GM11168 (cell line): Measurements from ENCODE around the gene CBX8.

ENCODE experiments used
- in situ Hi-C: fragments of 300-500 bp; cut with MboI; formaldehyde crosslinking; loops from one replicate; pipeline ENCODE4 v1.12.0; 2022; ENCODE audit warnings: low sequenced_read_pairs; ENCODE audit not compliant: unreplicated experiment

Gene CBX8

DNA sequence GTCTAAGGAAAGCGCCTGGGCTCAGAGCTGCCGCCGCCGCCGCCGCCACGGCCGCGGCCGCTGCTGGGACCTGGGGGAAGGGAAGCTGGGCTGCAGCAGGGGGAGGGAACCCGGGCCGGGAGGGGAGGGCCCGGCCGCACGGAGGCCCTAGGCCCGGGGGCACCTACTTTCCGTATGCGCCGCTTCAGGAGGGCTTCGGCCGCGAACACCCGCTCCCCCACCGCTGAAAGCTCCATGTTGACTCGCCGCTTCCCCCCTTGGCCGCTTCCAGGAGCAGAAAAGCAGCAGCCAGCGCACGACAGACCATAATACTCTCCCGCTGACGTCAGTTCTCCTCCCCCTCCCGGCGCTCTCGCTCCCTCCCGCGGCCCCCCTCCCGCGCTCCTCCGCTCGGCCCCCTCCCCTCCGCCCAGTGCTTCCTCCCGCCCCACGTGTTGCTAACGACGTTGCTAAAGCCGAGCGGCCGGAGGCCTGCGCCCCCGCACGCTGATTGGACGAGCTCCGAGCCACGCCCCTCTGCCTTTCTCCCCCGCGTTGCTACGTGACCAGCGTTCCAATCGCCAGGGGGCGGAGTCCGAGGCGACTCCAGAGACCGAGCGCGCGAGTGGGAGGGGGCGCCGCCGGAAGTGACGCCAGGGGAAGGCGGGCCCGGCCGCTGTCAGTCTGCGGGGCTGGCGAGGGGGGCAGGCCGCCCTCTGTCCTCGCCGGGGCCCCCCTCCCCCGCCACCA, at the start of gene CBX8:
TSS of gene CBX8 (minus strand) at position 315 of the 729 bp plus-strand sequence. CDS start at position 236, 79 bp downstream.
- in situ Hi-C loops: loop anchor here (10.0 kb wide), 1 partner anchor 178 kb away; no protein-coding TSS in a partner anchor

DNA sequence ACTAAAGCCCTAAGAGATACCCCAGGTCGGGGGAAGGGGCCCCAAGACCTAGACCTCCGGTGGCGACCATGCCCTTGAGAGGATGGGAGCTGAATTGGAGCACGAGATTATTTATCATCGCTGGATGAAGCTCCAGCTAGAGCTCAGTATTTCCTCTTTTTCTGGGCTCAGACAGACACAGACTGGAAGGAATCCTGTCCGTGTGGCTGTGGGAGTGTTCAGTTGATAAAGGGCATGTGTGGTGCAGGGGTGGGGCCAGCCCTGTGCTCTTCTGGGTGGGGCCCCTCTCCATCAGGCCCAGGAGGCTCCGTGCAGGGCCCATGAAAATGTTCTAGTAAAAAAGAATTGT, 48.7 kb upstream of the CBX8 start:
- in situ Hi-C loops: loop anchor here (5.0 kb wide), 1 partner anchor 38 kb away; no protein-coding TSS in a partner anchor

DNA sequence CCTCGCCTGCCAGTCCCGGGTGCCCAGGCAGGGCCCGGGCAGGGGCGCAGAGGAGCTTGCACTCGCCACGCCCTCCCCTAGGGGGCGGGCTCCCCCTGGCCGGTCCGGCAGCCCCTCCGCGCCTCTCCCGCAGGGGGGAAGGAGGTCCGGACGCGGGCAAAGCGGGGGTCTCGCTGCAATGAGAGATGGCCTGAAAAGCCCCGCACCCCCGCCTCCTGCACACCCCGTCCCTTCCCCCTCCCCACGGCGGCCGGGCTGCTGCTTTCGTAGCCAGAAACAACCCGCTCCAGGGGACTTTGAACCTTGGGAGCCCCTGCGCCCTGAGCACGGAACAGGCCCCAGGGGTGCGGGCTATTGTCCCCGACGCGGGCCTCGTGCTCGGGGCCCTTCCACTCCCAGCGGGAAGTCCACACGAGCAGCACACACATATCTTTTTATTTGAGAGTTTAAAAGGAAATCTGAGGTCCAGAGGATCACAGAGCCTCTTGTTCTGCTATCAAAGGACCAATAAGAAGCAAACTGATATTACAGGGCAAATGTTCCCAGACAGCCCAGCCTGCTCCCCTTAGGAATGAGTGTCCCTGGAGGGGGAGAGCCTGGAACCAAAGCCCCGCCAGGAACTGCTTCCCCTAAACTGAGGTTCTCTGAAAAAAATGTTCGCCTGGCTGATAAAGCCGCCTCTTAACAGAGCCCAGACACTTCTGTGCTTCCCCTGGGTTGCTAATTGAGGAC, 48.2 kb upstream of the CBX8 start:
- in situ Hi-C loops: loop anchor here (5.0 kb wide), 1 partner anchor 38 kb away; no protein-coding TSS in a partner anchor

DNA sequence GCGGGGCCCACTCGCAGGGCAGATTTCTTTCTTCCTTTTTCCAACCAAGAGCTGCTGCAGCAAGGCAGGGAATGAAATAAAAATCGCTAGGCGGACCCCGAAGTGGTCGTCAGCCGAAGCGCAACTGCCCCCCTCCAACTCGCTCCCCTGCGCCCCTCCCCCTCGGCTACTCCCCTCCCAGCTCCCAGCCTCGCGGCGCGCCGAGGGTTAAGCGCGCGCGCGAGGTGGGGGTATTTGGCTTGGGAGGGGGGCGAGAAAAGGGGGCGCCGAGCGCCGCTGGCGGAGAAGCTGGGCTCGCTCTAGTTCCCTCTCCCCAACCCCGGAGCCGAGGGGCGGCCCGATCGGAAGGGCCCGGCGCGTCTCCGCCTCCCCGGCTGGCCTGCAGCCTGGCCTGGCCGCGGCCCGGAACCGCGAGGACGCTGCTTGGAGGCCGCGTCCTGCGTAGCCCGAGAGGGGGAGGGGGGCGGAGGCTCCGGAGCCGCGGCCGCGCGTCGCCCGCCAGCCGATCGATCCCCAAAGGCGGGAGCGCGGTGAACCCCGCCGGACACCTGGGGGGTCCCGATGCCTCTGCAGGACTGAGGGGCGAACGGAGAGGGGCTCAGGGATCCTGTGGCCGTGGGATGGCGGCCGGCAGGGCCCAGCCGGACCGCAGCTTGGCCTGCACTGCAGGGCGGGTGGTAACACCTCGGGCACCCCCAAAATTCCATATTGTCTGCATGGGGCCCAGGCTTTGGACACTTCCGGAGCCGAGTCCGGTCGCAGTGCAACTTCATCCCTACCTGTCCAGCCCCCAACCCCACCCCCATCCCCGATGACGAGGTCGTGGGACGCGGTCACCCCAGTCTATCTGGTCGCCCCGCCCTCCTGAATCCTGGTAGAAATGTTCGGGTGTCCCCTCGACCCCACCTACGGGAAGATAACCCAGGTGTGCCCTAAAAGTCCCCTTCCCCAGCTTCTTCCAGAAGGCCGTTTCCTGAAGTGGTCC, 47.2 kb upstream of the CBX8 start:
- in situ Hi-C loops: no loop called here

DNA sequence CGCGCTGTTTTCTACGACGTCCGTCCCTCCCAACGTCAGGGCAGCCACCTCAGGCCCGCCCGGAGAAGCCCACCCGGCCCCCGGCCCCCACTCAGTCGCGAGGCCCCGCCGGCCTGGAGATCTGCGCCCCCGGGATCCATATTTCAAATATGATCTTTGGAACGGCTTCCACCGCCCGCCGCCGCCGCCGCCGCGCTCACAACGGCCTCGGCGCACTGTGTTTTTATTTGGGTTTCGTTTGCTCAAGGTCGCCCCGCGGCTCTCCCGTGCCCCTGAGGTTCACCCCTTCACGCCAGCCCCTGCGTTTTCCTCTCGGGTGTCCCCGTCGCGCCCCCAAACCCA, 46.6 kb upstream of the CBX8 start:
- in situ Hi-C loops: no loop called here

DNA sequence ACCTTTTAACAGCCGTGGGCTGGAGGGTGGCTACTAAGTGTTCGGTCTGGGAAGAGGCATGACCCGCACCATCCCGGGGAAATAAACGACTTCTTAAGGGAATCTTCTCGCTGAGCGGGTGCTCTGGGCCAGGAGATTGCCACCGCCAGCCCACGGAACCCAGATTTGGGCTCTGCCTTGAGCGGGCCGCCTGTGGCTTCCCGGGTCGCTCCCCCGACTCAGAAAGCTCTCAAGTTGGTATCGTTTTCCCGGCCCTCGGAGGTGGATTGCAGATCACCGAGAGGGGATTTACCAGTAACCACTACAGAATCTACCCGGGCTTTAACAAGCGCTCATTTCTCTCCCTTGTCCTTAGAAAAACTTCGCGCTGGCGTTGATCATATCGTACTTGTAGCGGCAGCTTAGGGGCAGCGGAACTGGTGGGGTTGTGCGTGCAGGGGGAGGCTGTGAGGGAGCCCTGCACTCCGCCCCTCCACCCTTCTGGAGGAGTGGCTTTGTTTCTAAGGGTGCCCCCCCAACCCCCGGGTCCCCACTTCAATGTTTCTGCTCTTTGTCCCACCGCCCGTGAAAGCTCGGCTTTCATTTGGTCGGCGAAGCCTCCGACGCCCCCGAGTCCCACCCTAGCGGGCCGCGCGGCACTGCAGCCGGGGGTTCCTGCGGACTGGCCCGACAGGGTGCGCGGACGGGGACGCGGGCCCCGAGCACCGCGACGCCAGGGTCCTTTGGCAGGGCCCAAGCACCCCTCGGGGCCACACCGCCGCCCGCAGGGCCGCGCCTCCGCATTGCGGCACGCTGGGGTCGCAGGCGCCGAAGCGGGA, 46.0 kb upstream of the CBX8 start:
- in situ Hi-C loops: no loop called here

DNA sequence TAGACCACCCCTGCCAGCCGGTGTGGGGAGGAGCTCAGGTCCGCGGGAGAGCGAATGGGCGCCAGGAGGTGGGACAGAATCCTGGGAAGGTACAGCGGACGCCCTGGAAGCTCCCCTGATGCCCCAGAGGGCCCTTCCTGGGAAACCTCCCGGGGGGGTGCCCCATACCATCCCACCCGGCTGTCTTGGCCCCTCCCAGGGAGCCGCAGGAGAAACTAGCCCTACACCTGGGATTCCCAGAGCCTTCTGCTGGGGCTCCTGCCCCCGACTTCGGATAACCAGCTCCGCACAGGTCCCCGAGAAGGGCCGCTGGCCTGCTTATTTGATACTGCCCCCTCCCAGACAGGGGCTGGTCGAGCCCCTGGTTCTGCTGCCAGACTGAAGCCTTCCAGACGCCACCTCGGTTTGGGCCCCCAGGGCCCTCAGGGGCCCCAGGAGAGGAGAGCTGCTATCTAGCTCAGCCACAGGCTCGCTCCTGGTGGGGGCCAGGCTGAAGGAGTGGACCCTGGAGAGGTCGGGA, 45.3 kb upstream of the CBX8 start:
- in situ Hi-C loops: no loop called here

DNA sequence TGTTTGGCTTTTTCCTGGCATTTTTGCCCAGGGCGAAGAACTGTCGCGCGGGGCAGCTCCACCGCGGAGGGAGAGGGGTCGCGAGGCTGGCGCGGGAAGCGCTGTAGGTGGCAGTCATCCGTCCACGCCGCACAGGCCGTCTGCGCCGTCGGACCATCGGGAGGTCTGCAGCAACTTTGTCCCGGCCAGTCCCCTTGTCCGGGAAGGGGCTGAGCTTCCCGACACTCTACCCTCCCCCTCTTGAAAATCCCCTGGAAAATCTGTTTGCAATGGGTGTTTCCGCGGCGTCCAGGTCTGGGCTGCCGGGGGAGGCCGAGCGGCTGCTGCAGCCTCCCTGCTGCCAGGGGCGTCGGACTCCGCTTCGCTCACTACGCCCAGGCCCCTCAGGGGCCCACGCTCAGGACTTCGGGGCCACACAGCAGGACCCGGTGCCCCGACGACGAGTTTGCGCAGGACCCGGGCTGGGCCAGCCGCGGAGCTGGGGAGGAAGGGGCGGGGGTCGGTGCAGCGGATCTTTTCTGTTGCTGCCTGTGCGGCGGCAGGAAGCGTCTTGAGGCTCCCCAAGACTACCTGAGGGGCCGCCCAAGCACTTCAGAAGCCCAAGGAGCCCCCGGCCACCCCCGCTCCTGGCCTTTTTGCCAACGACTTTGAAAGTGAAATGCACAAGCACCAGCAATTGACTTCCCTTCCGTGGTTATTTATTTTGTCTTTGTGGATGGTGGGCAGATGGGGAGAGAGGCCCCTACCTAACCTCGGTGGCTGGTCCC, 44.7 kb upstream of the CBX8 start:
- in situ Hi-C loops: no loop called here

DNA sequence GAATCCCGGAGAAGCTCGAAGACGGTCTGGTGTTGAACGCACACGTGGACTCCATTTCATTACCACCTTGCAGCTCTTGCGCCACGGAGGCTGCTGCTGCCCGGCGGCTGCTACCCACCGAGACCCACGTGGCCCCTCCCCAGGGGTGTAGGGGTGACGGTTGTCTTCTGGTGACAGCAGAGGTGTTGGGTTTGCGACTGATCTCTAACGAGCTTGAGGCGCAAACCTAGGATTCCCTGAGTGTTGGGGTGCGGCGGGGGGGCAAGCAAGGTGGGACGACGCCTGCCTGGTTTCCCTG, 44.1 kb upstream of the CBX8 start:
- in situ Hi-C loops: no loop called here

DNA sequence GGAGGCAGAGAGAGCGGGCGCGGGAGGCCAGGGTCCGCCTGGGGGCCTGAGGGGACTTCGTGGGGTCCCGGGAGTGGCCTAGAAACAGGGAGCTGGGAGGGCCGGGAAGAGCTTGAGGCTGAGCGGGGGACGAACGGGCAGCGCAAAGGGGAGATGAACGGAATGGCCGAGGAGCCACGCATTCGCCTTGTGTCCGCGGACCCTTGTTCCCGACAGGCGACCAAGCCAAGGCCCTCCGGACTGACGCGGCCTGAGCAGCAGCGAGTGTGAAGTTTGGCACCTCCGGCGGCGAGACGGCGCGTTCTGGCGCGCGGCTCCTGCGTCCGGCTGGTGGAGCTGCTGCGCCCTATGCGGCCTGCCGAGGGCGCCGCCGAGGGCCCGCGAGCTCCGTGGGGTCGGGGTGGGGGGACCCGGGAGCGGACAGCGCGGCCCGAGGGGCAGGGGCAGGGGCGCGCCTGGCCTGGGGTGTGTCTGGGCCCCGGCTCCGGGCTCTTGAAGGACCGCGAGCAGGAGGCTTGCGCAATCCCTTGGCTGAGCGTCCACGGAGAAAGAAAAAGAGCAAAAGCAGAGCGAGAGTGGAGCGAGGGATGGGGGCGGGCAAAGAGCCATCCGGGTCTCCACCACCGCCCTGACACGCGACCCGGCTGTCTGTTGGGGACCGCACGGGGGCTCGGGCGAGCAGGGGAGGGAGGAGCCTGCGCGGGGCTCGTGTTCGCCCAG, 43.6 kb upstream of the CBX8 start:
- in situ Hi-C loops: no loop called here

DNA sequence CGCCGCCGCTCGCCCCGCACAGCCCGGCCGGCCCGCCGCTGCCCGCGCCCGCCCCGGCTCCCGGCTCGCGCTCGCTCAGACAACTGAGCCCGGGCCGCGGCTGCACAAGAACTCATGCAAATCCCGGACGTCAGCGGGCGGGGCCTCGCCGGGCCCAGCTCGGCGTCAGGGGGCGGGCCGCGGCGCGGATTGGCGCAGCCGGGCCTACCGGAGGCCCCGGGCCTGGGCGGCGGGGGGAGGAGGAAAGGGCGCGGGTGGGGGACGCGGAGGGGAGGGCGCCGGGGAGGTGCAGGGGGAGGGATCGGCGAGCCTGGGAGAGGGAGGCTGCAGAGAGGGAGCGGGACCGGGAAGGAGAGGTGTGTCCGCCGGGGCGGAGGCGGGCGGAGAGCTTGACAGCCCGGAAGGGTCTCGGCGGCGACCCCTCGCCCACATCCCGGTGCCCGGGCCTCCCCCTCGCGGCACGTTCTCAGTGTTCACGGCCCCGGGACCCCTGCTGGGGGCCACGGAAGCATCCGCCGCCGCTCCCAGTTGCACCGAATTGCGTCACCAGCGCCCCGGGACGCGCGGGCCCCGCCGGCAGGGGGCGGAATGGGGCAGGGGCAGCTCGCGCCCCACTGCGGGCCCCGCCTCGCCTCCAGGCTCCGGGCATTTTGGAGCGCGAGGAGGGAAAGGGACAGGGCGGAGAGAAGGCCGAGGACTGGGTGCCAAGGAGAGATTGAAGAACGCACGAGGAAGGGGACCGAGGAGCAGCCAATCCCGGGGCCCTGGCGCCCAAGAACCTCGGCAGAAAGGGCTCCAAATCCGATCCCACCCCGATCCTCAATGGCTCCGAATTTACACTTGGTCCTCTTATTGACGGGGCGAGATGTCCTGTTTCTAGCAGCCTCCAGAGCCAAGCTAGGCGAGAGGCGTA, 42.7 kb upstream of the CBX8 start, which contains the start of gene CBX4:
TSS of gene CBX4 (minus strand) at position 85 of the 913 bp plus-strand sequence. CDS start 189 bp downstream, outside the sequence.
- in situ Hi-C loops: no loop called here

DNA sequence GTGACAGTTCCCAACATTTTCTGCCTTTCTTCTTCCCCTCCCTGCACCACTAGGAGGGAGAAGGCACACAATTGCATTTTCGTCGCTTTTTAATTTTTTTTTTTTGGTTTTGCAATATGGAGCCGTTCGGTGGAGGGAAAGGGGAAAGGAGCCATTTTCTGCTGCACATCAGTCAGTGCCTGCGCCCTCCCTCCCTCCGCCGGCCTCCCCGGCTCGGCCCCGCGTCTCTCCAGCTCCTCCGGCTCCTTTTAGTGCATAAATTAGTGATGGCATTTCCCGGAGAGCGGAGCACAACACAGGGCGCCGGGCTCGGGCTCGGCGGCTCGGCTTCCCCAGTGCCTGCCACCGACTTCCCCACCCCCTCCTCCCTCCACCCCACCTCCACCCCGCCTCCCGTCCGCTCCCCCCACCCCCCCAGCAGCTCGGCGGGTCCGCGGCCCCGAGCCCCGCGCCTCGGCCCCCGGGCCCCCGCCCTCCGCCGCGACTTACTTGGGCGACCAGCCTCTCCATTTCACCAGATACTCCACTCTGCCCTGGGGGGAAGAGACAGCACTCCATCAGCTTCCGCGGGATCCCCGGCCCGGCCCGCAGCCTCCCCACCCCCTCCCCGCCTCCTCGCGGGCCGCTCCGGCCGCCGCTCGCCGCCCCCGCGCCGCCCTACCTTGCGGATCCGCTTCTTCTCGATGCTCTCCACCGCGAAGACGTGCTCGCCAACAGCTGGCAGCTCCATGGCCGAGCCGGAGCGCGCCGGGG, 41.8 kb upstream of the CBX8 start:
- in situ Hi-C loops: no loop called here

DNA sequence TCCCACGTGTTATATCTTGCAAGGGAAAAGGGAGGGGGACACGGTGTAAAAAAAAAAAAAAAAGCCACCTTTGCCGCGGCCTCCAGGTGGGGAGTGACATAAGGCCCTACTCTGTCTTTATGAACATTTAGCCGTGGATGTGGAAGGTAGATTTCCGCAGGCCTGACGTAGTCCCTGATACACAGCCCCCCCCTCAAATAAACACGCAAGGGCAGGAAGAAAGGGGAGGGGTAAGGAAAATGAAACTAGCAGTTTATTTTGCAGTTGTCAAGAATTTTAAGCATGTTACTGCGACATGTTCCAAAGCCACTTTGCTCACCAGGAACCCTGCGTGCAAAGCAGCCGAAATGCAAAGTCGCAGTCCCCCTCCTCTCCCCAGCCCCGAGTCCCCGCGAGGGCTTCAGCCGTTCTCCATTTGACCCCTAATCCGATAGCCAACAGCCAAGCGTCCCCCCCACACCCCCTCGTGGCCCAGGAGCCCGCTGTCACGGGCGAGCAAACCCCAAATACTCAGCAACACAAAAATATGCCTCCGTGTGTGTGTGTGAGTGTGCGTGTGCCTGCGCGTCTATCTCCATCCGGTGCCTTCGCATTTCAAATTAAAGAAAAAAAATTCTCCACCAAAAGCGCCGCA, 41.1 kb upstream of the CBX8 start:
- in situ Hi-C loops: no loop called here

DNA sequence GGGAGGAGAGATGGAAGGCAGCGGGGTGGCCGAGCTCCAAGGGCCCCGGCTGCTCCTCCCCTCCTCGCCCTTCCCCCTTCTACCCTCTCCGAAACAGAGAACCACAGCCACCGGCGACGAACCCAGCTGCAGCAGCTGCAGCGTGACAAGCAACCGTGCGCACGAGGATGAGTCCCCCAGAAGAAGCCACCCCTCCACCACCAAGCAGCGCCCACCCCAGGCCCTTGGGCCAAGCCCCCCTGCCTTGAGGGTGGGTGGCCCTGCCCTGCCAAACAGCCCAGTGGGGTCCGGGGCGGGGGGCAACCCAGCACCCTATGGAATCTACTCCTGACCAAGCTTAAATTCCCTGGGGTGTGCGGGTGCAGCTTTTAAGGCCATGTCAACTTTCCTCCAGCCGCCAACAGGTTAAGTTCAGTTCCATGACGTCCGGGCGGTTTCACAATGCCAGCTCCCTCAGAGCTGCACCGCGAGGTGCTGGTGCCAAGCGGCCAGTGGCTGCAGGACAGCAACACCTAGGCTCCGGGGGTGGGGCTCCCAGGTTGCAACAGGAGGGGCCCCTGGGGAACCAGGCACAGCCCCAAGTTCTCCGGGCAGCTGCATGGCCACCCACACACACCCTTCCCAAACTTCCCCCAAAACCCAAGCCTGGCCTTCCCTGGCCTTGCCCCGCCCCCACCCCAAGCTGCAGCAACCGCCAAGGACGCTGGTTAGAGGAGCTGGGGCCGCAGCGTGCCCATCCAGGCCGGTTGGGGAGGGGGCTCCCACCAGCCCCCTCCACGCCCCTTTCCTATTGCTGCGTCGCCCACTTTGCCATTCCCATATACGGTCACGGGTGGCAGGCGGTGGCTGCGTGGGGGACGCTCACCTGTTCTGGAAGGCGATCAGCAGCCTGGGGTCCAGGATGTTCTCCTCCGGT, 40.4 kb upstream of the CBX8 start:
- in situ Hi-C loops: no loop called here

DNA sequence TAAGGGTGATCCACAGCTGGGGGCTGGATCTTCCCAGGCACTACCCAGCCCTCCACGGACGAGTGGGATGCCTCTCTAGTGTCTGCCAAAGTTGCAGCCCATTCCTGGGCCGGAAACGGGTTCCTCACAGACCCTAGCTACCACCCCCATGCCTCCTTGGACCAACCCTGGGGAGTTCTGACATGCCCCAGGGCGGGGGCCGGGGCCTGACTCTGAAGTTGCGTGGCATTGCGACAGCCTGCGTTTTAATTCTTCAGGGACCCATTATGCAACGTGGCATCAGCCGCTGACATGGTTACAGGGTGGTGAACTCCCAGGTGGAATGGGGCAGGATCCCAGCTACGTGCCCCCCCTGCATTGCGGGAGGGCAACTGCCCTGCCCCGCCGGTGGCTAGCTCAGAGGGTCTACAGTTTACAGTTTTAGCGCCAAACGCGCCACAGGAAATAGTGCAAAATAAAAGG, 39.7 kb upstream of the CBX8 start:
- in situ Hi-C loops: no loop called here
